NCI-H446 (cell line): ENCODE results near the gene UGT8.
"Not testable (repeated sequence)": the region's sequence is repeated elsewhere in the genome, so short reads cannot be mapped to it uniquely, and the experiment has no call there.

Experiments used
- DNase-seq, 2 experiments: peaks; one replicate each; lab custom pipeline; 2025; lab: John Stamatoyannopoulos, UW

Gene UGT8, protein sequence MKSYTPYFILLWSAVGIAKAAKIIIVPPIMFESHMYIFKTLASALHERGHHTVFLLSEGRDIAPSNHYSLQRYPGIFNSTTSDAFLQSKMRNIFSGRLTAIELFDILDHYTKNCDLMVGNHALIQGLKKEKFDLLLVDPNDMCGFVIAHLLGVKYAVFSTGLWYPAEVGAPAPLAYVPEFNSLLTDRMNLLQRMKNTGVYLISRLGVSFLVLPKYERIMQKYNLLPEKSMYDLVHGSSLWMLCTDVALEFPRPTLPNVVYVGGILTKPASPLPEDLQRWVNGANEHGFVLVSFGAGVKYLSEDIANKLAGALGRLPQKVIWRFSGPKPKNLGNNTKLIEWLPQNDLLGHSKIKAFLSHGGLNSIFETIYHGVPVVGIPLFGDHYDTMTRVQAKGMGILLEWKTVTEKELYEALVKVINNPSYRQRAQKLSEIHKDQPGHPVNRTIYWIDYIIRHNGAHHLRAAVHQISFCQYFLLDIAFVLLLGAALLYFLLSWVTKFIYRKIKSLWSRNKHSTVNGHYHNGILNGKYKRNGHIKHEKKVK

DNA sequence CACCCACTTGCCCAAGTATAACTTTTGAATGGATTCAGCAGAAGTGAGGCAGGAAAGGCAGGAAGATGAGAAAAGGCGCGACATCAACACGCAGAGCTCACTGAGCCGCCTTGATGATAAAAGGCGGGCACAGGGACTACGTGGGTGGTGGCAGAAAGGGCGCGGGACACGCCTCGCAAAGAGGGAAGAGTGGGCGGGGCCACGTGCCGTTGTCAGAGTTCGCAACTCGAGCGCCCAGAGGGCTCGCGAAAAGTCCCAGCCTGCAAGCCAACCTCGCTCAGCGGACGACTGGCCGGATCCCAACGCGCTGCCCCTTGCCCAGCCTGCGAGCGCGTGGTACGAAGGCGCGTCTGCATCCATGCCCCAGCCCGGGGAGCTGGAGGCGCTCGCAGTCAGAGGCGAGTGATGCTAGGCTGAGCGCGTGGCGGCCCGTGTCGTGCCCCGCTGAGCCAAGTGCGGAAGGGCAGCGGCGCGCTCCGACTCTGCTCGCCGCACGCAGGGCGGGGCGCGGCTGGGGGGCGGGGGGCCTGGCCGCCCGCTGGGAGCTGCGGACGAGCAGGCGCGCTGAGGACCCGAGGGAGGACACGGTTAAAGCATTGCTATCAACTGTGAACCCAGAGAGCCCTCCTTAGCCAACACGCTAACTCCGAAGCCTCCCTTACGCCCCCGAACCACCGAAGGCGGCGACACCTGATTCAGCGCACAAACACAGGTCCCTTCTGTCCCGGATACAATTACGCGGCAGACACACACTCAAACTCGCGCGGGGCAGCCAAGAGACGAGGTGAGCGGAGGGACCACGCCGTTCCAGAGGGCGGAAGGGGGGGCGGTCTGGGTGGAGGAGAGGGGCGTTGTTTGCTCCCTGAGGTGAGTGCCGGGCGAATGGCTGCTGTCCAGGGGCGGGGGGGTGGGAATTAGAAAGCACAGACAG lies at the start of gene UGT8:
Gene UGT8 (plus strand): TSS at position 617 of the 931 bp plus-strand sequence. CDS start 24,074 bp downstream, outside the sequence.
- DNase-seq, result peak; percentile 36 to 84

- no peak for DNase-seq
These were observed 49.0 kb upstream of the UGT8 start for GRCh38 chr4:114549638-114550037.

DNA sequence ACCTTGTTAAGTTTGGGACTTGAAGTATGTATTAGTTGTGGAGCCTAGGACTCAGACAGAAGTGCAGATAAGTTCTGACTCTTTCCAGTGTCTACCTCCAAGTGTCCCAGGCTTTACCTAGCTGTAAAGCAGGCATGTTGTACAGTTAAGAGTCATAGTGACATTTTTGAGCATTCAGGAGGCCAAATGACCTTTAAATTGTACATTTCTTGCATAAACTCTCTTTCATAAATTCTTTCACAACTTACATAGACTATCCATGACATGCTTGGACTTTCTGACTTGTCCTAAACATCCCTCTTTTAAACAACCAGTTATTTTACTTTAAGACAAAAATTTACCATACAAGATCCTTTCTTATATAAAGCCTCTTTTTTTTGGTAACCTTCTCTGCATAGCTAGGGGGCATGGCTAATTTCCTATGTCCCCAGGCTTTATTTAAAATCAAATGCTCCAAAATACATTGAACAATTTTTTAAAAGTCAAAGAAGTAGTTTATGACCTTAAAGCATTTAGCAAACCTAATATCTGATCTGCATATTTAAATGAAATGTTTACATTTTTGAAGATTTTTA lies 40.1 kb upstream of the UGT8 start:
- DNase-seq, result no peak

DNA sequence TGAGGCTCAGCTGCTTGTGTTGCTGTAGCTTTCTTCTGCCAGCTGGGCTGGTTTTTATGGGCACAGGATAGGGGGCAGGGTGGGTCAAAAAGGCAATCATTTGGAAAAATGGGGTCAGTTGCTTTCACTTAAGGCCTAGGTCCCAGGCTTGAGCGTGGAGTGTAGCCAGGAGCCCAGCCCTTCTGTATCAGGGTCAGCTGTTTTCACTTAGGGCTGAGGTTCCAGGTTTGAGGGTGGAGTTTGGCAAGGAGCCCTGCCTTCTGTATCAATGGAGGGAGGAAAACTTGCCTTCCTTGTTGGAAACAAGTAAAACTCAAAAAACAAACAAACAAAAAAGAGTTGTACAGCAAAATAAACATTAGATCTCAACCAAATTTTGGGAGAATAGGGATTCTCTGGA lies 37.0 kb upstream of the UGT8 start:
- no peak for DNase-seq

DNA sequence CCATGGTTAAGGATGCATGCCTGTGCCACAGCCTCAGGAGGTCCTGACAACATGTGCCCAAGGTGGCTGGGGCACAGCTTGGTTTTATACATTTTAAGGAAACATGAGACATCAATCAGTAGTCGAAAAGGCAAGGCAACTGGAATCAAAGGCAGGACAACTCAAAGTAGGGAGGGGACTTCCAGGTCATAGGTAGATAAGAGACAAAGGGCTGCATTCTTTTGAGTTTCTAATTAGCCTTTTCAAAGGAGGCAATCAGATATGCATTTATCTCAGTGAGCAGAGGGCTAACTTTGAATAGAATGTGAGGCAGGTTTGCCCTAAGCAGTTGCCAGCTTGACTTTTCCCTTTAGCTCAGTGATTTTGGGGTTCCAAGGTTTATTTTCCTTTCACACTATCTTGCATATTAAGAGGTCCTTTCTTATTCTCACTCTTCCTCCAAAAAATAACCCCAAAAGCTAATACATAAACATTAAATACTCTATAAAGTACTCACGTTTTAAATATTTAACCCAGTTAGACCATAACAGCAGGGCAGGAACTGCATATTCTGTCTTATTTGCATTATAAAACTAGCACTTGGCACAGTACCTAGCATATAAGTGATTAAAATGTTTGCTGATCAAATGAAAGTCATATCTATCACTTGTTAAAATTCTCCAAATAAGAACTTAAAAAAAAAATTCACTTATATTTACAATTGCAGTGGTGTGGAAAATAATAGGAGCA lies 36.3 kb upstream of the UGT8 start:
- no peak for DNase-seq

- no peak for DNase-seq
These were observed 34.9 kb upstream of the UGT8 start for GRCh38 chr4:114563536-114564315.

DNA sequence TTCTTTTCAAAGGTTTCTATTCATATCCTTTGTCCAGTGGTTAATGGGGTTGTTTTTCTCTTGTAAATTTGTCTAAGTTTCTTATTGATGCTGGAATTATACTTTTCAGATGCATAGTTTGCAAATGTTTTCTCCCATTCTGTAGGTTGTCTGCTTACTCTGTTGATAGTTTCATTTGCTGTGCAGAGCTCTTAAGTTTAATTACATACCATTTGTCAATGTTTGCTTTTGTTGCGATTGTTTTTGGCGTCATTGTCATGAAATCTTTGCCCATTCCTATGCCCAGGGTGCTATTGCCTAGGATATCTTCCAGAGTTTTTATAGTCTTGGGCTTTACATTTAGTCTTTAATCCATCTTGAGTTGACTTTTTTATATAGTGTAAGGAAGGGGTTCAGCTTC lies 21.2 kb upstream of the UGT8 start:
- DNase-seq, result no peak

DNA sequence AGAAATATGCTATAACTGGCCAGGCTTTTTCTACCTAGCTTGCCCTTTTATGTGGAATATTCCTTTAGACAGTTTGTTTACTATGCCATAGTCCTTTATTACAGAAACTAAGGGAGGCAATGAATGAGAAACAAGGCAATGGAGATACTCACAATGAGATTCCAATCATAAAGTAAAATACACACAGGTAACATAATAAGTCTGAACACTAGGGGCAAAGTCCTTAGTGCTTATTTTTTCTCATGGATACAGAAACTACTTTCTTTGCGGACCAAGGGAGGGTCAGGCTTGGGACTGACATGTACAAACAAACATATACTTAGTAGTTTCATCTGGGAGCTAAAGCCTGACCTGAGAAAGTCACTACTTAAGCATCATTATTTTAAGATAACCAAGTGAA lies 16.0 kb upstream of the UGT8 start:
- no peak for DNase-seq

- no peak for DNase-seq
These were observed 10.3 kb upstream of the UGT8 start for GRCh38 chr4:114588305-114588704.

- not testable (repeated sequence) for DNase-seq
These were observed 8.2 kb upstream of the UGT8 start for GRCh38 chr4:114590360-114590759.

DNA sequence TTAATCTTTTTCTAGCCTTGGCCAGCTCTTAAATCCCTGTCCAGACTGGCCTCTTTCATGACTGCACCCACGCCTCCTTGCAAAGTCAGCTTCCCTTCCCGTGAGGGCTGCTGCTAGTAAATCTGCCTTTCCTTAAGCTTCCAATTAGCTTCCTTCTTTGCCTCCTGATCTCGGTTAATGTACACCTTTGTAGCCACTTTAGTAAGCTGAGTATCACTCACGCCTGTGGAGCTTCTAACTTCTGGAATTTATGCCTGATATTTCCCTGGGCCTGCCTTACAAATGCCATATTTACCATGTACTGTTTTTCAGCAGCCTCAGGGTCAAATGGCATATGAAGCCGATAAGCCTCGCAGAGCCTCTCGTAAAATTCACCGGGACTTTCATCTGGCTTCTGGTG lies 5.1 kb upstream of the UGT8 start:
- no peak for DNase-seq

- no peak for DNase-seq
These were observed 3.4 kb upstream of the UGT8 start for GRCh38 chr4:114595207-114595606.

DNA sequence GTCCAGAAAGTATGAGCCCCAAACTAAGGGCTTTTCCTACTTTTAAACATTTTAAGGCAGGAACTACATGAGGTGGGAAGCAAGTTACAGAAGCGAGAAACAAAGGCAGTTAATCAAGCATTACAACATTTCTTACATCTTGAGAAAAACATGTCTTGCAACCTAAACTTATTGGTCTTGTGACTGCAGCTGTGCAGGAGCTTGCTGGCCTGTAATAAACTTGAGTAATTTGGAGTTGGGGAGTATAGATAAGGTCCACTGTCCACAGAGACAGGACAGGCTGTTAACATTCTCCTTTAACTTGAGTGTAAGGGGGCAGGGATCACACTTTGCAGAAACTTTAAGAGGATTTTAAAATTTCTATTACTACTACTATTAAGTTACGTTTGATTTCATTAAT lies 2.7 kb upstream of the UGT8 start:
- DNase-seq, result no peak

DNA sequence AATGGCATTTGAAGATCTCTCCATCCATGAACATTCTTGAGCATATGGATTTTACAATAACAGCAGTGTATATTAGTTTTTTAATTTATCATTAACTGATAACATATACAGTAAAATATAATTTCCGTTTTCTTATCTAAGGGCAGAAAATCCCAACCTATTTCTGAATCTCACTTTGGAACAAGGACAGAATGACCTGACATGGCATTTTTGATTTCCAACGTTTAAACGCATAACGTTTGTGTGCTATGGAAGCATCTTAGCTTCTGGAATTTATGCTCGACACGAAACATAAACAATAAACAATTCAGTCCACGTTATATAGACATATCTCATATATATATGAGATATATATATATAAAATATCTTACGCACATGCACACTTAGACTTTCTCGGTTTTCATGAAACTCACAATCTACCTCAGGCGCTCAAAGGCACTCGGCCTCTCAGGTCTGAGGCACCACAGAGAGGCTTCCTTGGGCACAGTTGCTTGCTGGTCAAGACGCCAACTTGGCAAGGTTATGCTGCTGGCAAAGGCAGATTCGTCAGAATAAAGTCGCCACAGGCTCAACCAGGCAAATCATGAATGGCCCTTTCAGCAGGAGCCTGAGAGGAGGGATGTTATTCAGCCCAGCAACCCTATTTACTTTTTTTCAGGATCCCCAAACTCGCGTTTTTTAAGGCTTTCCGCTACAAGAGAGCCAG lies 1.0 kb upstream of the UGT8 start:
- peak in 1 of 2 experiments; percentile 25 for DNase-seq

- peak in 1 of 2 experiments; percentile 42 for DNase-seq
These were observed 760 bp downstream of the UGT8 start for GRCh38 chr4:114599231-114599902.

DNA sequence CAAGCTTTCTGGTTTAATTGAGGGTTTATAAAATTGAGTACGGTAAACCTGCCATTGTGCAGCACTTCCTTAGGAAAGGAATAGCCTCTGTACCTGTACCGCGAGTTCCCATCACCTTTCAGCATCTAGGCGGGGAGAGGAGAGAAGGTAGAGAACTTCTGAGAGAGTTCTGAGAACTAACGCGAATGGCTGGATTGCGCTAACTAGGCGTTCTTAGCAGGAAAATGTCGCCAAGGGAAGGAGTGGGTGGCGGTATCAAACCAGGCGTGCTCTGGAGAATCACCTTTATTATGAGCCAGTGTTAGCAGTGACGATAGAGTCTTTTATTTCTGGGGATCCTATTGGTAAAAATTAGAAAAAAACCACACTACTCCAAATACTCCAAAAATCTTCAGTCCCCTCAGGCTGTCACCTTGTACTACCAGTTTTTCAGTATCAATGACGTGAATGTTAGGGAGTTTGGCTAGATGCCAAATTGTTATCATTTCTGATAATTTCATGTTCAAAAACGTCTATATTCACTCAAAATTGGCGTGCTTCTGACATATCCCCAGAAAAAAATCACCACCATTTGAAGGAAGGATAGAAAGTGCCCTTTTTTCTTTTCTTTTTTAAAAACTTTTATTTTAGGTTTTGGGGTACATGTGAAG lies 1.4 kb downstream of the UGT8 start:
- DNase-seq, result peak in 1 of 2 experiments; percentile 24

DNA sequence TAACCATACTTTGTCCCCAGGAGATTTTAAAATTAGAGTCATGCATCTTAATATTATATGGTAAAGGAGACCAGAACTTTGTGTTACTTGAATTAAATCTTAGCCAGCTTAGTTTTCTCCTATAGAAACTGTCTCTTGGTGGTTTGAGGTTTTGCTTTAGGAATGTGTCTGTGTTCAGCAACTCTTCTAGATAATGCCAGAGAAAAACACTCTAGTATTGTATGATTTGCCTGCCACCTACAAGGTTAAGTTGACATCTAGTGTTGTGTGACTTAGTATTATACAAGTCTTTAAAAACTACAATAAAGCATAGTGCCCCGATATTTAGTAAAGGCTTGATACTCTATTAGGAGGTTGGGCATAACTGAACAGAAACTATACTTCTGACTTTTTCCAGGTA lies 2.1 kb downstream of the UGT8 start:
- DNase-seq, result no peak

DNA sequence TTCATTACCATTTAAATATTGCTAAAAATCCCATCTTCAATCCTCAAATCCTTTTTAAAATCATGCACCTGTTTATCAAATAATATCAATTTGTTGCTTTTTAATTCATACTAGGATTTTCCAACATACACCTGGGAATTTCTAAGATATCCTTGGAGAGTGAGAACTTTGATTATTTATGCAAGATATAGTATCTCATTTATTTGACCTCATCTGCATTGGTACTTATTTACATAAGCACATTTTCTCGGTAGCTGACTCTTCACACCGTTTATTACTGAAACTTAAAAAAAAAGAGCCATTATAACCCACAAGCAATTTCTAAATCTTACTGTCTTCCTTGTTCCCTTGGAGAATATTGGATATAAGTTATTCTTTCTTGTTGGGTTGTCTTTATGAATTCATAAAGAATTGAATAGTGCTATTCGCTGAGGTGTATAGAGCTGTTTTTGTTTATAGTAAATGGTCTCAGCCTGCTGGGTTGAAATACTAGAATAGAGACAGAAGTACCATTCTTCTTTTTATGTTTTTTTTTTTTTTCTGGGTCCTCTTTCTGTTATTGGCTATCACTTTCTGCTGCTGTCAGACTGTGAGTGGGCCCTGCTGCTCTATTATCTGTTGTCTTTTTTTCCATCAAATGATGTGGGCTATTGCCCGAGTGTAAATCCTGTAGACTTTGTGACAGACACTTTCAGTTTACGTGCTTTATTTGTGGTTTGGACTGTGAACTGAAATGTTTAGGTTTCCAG lies 2.9 kb downstream of the UGT8 start:
- no peak for DNase-seq
